HEK293 (cell line): ENCODE data around the gene TESK1.
A peak's percentile ranks its signal among the peaks of the same experiment; 100 is the strongest.

Experiments used
- PBX3 ChIP-seq: sonication (generic); formaldehyde crosslinking; IDR thresholded peaks from 2 replicates; pipeline ENCODE4 v1.8.1; 2022; ENCODE audit warnings: mild to moderate bottlenecking, moderate library complexity, missing genetic modification reagents
- REPIN1 ChIP-seq: fragments of 450-650 bp; formaldehyde crosslinking; IDR thresholded peaks from 2 replicates; pipeline ENCODE4 v1.5.1; 2017; ENCODE audit warnings: missing biosample characterization, missing genetic modification characterization, low read depth
- SCRT1 ChIP-seq: fragments of 450-650 bp; formaldehyde crosslinking; IDR thresholded peaks from 2 replicates; pipeline ENCODE4 v1.5.1; 2016; ENCODE audit warnings: missing biosample characterization, missing genetic modification characterization, borderline replicate concordance
- SP3 ChIP-seq: fragments of 450-650 bp; formaldehyde crosslinking; IDR thresholded peaks from 2 replicates; pipeline ENCODE4 v1.5.1; 2016; ENCODE audit warnings: missing biosample characterization, missing genetic modification characterization
- SP7 ChIP-seq: fragments of 450-650 bp; formaldehyde crosslinking; IDR thresholded peaks from 2 replicates; pipeline ENCODE4 v1.5.1; 2016; ENCODE audit warnings: missing biosample characterization, missing genetic modification characterization
- ZBTB1 ChIP-seq: fragments of 450-650 bp; formaldehyde crosslinking; IDR thresholded peaks from 2 replicates; pipeline ENCODE4 v1.5.1; 2016; ENCODE audit warnings: missing biosample characterization, missing genetic modification characterization
- ZBTB20 ChIP-seq: fragments of 450-650 bp; formaldehyde crosslinking; IDR thresholded peaks from 2 replicates; pipeline ENCODE4 v1.5.1; 2016; ENCODE audit warnings: missing biosample characterization, missing genetic modification characterization
- ZBTB44 ChIP-seq: fragments of 450-650 bp; IDR thresholded peaks from 2 replicates; pipeline ENCODE4 v1.5.1; 2018; ENCODE audit warnings: missing biosample characterization, mild to moderate bottlenecking, missing genetic modification characterization
- ZFHX2 ChIP-seq: fragments of 450-650 bp; formaldehyde crosslinking; conservative IDR thresholded peaks from 2 replicates; pipeline ENCODE4 v1.5.1; 2016; ENCODE audit warnings: missing biosample characterization, missing genetic modification characterization
- ZNF121 ChIP-seq: fragments of 450-650 bp; formaldehyde crosslinking; IDR thresholded peaks from 2 replicates; pipeline ENCODE4 v1.5.1; 2016; ENCODE audit warnings: missing biosample characterization, missing genetic modification characterization
- ZNF132 ChIP-seq: fragments of 450-650 bp; formaldehyde crosslinking; IDR thresholded peaks from 2 replicates; pipeline ENCODE4 v1.5.1; 2017; ENCODE audit warnings: missing biosample characterization, missing genetic modification characterization, borderline replicate concordance
- ZNF155 ChIP-seq: fragments of 450-650 bp; formaldehyde crosslinking; IDR thresholded peaks from 2 replicates; pipeline ENCODE4 v1.5.1; 2016; ENCODE audit warnings: missing biosample characterization, missing genetic modification characterization
- ZNF184 ChIP-seq: fragments of 450-650 bp; IDR thresholded peaks from 2 replicates; pipeline ENCODE4 v1.5.1; 2018; ENCODE audit warnings: missing biosample characterization, mild to moderate bottlenecking, missing genetic modification characterization
- ZNF202 ChIP-seq: fragments of 450-650 bp; formaldehyde crosslinking; IDR thresholded peaks from 2 replicates; pipeline ENCODE4 v1.5.1; 2016; ENCODE audit warnings: missing biosample characterization, missing genetic modification characterization, borderline replicate concordance
- ZNF239 ChIP-seq: fragments of 450-650 bp; formaldehyde crosslinking; IDR thresholded peaks from 2 replicates; pipeline ENCODE4 v1.5.1; 2016; ENCODE audit warnings: missing biosample characterization, missing genetic modification characterization
- ZNF274 ChIP-seq, 2 experiments: fragments of 200-500 bp in 1 of 2; fragments of 450-650 bp in 1 of 2; sonication (Bioruptor generic) in 1 of 2; formaldehyde crosslinking in 1 of 2; IDR thresholded peaks; 2 replicates each; pipeline versions ENCODE4 v1.5.1 to v1.6.1; 2014 to 2016; ENCODE audit warnings: borderline replicate concordance in 1 of 2, inconsistent platforms in 1 of 2, low read length in 1 of 2, missing biosample characterization in 1 of 2, missing genetic modification characterization in 1 of 2
- ZNF311 ChIP-seq: fragments of 450-650 bp; formaldehyde crosslinking; IDR thresholded peaks from 2 replicates; pipeline ENCODE4 v1.5.1; 2017; ENCODE audit warnings: missing biosample characterization, missing genetic modification characterization, borderline replicate concordance
- ZNF501 ChIP-seq: fragments of 450-650 bp; formaldehyde crosslinking; IDR thresholded peaks from 2 replicates; pipeline ENCODE4 v1.5.1; 2016; ENCODE audit warnings: missing biosample characterization, missing genetic modification characterization
- ZNF600 ChIP-seq: fragments of 450-650 bp; formaldehyde crosslinking; IDR thresholded peaks from 2 replicates; pipeline ENCODE4 v1.5.1; 2016; ENCODE audit warnings: missing biosample characterization, missing genetic modification characterization
- ZNF658 ChIP-seq: fragments of 450-650 bp; formaldehyde crosslinking; IDR thresholded peaks from 2 replicates; pipeline ENCODE4; 2016; ENCODE audit warnings: missing biosample characterization, missing genetic modification characterization
- ZNF701 ChIP-seq: fragments of 450-650 bp; formaldehyde crosslinking; IDR thresholded peaks from 2 replicates; pipeline ENCODE4 v1.5.1; 2016; ENCODE audit warnings: missing biosample characterization, missing genetic modification characterization
- ZNF747 ChIP-seq: fragments of 450-650 bp; formaldehyde crosslinking; IDR thresholded peaks from 2 replicates; pipeline ENCODE4 v1.5.1; 2016; ENCODE audit warnings: missing biosample characterization, missing genetic modification characterization
- ZNF791 ChIP-seq: fragments of 450-650 bp; formaldehyde crosslinking; IDR thresholded peaks from 2 replicates; pipeline ENCODE4 v1.5.1; 2016; ENCODE audit warnings: missing biosample characterization, missing genetic modification characterization
- ZNF837 ChIP-seq: fragments of 450-650 bp; formaldehyde crosslinking; IDR thresholded peaks from 2 replicates; pipeline ENCODE4 v1.5.1; 2016; ENCODE audit warnings: missing biosample characterization, missing genetic modification characterization
- TF ChIP-seq, protein P1 (sequence below): fragments of 450-650 bp; formaldehyde crosslinking; IDR thresholded peaks from 2 replicates; pipeline ENCODE4 v1.5.1; 2016; ENCODE audit warnings: missing biosample characterization, missing genetic modification characterization
- TF ChIP-seq, protein P2 (sequence below): fragments of 450-650 bp; formaldehyde crosslinking; IDR thresholded peaks from 2 replicates; pipeline ENCODE4 v1.5.1; 2016; ENCODE audit warnings: missing biosample characterization, missing genetic modification characterization
- TF ChIP-seq, protein P3 (sequence below): fragments of 450-650 bp; formaldehyde crosslinking; IDR thresholded peaks from 2 replicates; pipeline ENCODE4 v1.5.1; 2016; ENCODE audit warnings: missing biosample characterization, missing genetic modification characterization

The TESK1 gene

DNA sequence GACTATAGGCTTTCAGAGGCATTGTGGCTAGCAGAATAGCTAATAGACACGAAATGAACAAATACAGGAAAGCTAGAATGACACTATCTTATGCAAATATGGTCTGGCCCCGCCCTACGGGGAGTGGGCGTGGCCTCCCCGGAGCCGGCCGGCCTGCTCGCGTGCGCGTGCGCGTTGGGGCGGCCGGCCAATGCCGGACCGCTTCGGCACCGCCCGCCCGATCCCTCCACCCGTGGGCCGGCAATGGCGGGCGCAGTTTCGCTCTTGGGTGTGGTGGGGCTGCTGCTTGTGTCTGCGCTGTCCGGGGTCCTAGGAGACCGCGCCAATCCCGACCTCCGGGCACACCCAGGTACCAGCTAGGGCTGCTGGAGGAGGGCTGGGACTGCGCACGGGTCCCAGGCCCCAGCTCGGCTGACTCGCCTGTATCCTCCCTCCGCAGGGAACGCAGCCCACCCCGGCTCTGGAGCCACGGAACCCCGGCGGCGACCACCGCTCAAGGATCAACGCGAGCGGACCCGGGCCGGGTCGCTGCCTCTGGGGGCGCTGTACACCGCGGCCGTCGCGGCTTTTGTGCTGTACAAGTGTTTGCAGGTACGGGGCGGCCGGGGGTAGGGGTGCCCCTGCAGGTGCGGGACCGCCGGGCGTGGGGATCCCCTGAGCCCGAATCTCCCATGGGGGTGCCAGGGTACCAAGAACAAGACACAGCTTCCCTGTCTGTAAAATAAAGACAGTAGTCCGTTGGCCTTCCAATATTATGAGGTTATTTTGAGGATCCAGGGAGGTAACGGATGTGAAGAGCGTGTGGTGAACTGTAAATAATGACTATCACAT, 53.3 kb downstream of the TESK1 start, which contains the start of gene CCDC107 (continued):
- TF ChIP-seq, protein P1, sequence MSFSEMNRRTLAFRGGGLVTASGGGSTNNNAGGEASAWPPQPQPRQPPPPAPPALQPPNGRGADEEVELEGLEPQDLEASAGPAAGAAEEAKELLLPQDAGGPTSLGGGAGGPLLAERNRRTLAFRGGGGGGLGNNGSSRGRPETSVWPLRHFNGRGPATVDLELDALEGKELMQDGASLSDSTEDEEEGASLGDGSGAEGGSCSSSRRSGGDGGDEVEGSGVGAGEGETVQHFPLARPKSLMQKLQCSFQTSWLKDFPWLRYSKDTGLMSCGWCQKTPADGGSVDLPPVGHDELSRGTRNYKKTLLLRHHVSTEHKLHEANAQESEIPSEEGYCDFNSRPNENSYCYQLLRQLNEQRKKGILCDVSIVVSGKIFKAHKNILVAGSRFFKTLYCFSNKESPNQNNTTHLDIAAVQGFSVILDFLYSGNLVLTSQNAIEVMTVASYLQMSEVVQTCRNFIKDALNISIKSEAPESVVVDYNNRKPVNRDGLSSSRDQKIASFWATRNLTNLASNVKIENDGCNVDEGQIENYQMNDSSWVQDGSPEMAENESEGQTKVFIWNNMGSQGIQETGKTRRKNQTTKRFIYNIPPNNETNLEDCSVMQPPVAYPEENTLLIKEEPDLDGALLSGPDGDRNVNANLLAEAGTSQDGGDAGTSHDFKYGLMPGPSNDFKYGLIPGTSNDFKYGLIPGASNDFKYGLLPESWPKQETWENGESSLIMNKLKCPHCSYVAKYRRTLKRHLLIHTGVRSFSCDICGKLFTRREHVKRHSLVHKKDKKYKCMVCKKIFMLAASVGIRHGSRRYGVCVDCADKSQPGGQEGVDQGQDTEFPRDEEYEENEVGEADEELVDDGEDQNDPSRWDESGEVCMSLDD (tag by site-specific recombination) = peak; percentile 77
- TF ChIP-seq, protein P2, sequence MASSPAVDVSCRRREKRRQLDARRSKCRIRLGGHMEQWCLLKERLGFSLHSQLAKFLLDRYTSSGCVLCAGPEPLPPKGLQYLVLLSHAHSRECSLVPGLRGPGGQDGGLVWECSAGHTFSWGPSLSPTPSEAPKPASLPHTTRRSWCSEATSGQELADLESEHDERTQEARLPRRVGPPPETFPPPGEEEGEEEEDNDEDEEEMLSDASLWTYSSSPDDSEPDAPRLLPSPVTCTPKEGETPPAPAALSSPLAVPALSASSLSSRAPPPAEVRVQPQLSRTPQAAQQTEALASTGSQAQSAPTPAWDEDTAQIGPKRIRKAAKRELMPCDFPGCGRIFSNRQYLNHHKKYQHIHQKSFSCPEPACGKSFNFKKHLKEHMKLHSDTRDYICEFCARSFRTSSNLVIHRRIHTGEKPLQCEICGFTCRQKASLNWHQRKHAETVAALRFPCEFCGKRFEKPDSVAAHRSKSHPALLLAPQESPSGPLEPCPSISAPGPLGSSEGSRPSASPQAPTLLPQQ (tag by site-specific recombination) = peak; percentile 31; the same call in 1 of the 2 replicates
- TF ChIP-seq ZNF747 (tag by site-specific recombination) = no peak
- TF ChIP-seq SP3 = no peak
- no peak for TF ChIP-seq ZNF202 (tag by site-specific recombination)
- peak; percentile 70; the same call in 1 of the 2 replicates for TF ChIP-seq ZNF600 (tag by site-specific recombination)
- peak; percentile 39 for TF ChIP-seq ZNF501 (tag by site-specific recombination)
- peak; percentile 93 for TF ChIP-seq ZBTB20
- no peak for TF ChIP-seq ZBTB1 (tag by site-specific recombination)
- TF ChIP-seq ZNF837 (tag by site-specific recombination) = 0 out of 2 replicates have a peak, but pooled peaks have one; percentile 55
- TF ChIP-seq ZNF155 (tag by site-specific recombination) = no peak
- no peak; the same call in 1 of the 2 replicates for TF ChIP-seq SP7 (tag by site-specific recombination)
- no peak for TF ChIP-seq ZNF658 (tag by site-specific recombination)
- 0 out of 2 replicates have a peak, but pooled peaks have one; percentile 47 for TF ChIP-seq PBX3
- TF ChIP-seq ZNF274 (IDR thresholded peaks at IDR 0.05; ENCODE audit: low read length) = no peak
- no peak for TF ChIP-seq ZNF274 (tag by site-specific recombination; IDR thresholded peaks at IDR 0.05; ENCODE audit: borderline replicate concordance)
- TF ChIP-seq ZNF132 (tag by site-specific recombination) = no peak
- TF ChIP-seq ZNF239 (tag by site-specific recombination) = 0 out of 2 replicates have a peak, but pooled peaks have one; percentile 20
- TF ChIP-seq ZNF791 (tag by site-specific recombination) = no peak
- no peak for TF ChIP-seq SCRT1 (tag by site-specific recombination)
- no peak for TF ChIP-seq ZBTB44 (tag by site-specific recombination)
- TF ChIP-seq, protein P3, sequence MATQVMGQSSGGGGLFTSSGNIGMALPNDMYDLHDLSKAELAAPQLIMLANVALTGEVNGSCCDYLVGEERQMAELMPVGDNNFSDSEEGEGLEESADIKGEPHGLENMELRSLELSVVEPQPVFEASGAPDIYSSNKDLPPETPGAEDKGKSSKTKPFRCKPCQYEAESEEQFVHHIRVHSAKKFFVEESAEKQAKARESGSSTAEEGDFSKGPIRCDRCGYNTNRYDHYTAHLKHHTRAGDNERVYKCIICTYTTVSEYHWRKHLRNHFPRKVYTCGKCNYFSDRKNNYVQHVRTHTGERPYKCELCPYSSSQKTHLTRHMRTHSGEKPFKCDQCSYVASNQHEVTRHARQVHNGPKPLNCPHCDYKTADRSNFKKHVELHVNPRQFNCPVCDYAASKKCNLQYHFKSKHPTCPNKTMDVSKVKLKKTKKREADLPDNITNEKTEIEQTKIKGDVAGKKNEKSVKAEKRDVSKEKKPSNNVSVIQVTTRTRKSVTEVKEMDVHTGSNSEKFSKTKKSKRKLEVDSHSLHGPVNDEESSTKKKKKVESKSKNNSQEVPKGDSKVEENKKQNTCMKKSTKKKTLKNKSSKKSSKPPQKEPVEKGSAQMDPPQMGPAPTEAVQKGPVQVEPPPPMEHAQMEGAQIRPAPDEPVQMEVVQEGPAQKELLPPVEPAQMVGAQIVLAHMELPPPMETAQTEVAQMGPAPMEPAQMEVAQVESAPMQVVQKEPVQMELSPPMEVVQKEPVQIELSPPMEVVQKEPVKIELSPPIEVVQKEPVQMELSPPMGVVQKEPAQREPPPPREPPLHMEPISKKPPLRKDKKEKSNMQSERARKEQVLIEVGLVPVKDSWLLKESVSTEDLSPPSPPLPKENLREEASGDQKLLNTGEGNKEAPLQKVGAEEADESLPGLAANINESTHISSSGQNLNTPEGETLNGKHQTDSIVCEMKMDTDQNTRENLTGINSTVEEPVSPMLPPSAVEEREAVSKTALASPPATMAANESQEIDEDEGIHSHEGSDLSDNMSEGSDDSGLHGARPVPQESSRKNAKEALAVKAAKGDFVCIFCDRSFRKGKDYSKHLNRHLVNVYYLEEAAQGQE (tag by site-specific recombination) = peak; percentile 90
- TF ChIP-seq REPIN1 (tag by site-specific recombination) = no peak
- no peak for TF ChIP-seq ZNF184 (tag by site-specific recombination)
- 0 out of 2 replicates have a peak, but pooled peaks have one; percentile 23 for TF ChIP-seq ZNF121 (tag by site-specific recombination)
- no peak for TF ChIP-seq ZNF311
- TF ChIP-seq ZFHX2 (tag by site-specific recombination) = peak; percentile 19
- no peak for TF ChIP-seq ZNF701
